ENCODE measurements around the gene CHST3.
"Not testable (repeated sequence)": the region's sequence is repeated elsewhere in the genome, so short reads cannot be mapped to it uniquely, and the experiment has no call there.

The CHST3 gene

GRCh38 chr10:71981876-71982230 is 17.7 kb downstream of the CHST3 start:
- H3K27ac ChIP-seq = no peak overlapping the region
- TF ChIP-seq CTCF (conservative IDR thresholded peaks at IDR 0.05) (no peak), ZFX (IDR thresholded peaks at IDR 0.05) (no peak)

GRCh38 chr10:71982269-71983178 is 18.3 kb downstream of the CHST3 start:
- no peak overlapping the region for H3K27ac ChIP-seq

GRCh38 chr10:71984126-71984808 is 20.1 kb downstream of the CHST3 start:
- H3K27ac ChIP-seq = no peak overlapping the region
- no peak for TF ChIP-seq ZFX (IDR thresholded peaks at IDR 0.05)

More at GRCh38 chr10:71982269-71983178, 18.3 kb downstream of the CHST3 start:
- no peak for TF ChIP-seq CTCF (conservative IDR thresholded peaks at IDR 0.05)
- TF ChIP-seq ZFX (IDR thresholded peaks at IDR 0.05) = no peak

- no peak for TF ChIP-seq CTCF (conservative IDR thresholded peaks at IDR 0.05)
- no peak for TF ChIP-seq ZFX (IDR thresholded peaks at IDR 0.05)
- H3K27ac ChIP-seq = no peak overlapping the region
Observed at GRCh38 chr10:71984809-71985388, 20.7 kb downstream of the CHST3 start.

- no peak overlapping the region for H3K27ac ChIP-seq
Observed at GRCh38 chr10:71985542-71986250, 21.5 kb downstream of the CHST3 start.

GRCh38 chr10:71988895-71989294 is 24.7 kb downstream of the CHST3 start:
- not testable (repeated sequence) for H3K27ac ChIP-seq

More at GRCh38 chr10:71985542-71986250, 21.5 kb downstream of the CHST3 start:
- TF ChIP-seq CTCF (conservative IDR thresholded peaks at IDR 0.05) = no peak
- TF ChIP-seq ZFX (IDR thresholded peaks at IDR 0.05) = no peak

- TF ChIP-seq ZFX (IDR thresholded peaks at IDR 0.05) = no peak
- TF ChIP-seq CTCF (conservative IDR thresholded peaks at IDR 0.05) = no peak
- H3K27ac ChIP-seq = no peak overlapping the region
Observed at GRCh38 chr10:71989661-71990454, 25.7 kb downstream of the CHST3 start.

Measured in C4-2B (cell line).